HCEC 1CT (cell line): ENCODE measurements around the gene UBL4A.
A peak's percentile ranks its signal among the peaks of the same experiment; 100 is the strongest.

Experiments
- DNase-seq: peaks from one replicate; pipeline ENCODE4 v3.0.0-alpha.2; 2017

Gene UBL4A

GRCh38 chrX:154486396-154487207, at the start of gene UBL4A:
UBL4A (minus strand) TSS chrX:154486615; CDS start chrX:154486584, 31 bp downstream.
- DNase-seq: peak; percentile 38

- no peak for DNase-seq
Observed at GRCh38 chrX:154535892-154536291, 49.5 kb upstream of the UBL4A start.

- peak; percentile 61 for DNase-seq
Observed at GRCh38 chrX:154534526-154535322, 48.3 kb upstream of the UBL4A start.

GRCh38 chrX:154532690-154533089, 46.3 kb upstream of the UBL4A start:
- DNase-seq: no peak

GRCh38 chrX:154531626-154532025, 45.2 kb upstream of the UBL4A start:
- no peak for DNase-seq

- no peak for DNase-seq
Observed at GRCh38 chrX:154530286-154530685, 43.9 kb upstream of the UBL4A start.

- DNase-seq: peak; percentile 74
Observed at GRCh38 chrX:154529206-154529612, 42.8 kb upstream of the UBL4A start.

GRCh38 chrX:154526901-154527675, 40.7 kb upstream of the UBL4A start:
- DNase-seq: peak; percentile 64

GRCh38 chrX:154525606-154526490, 39.4 kb upstream of the UBL4A start:
- no peak for DNase-seq

- no peak for DNase-seq
Observed at GRCh38 chrX:154519389-154519788, 33.0 kb upstream of the UBL4A start.

- DNase-seq: no peak
Observed at GRCh38 chrX:154517101-154517781, 30.8 kb upstream of the UBL4A start.

GRCh38 chrX:154516656-154517100, 30.3 kb upstream of the UBL4A start:
- DNase-seq: peak; percentile 25

- peak; percentile 87 for DNase-seq
Observed at GRCh38 chrX:154515966-154516655, 29.7 kb upstream of the UBL4A start, which contains the start of gene FAM3A. FAM3A (minus strand) TSS chrX:154516232; CDS start chrX:154515772, 460 bp downstream.

GRCh38 chrX:154515090-154515965, 28.9 kb upstream of the UBL4A start:
- no peak for DNase-seq

- no peak for DNase-seq
Observed at GRCh38 chrX:154513716-154514115, 27.3 kb upstream of the UBL4A start.

GRCh38 chrX:154512879-154513553, 26.6 kb upstream of the UBL4A start:
- no peak for DNase-seq

- DNase-seq: no peak
Observed at GRCh38 chrX:154511761-154512160, 25.3 kb upstream of the UBL4A start.

GRCh38 chrX:154509455-154509854, 23.0 kb upstream of the UBL4A start:
- no peak for DNase-seq

GRCh38 chrX:154508384-154508745, 21.9 kb upstream of the UBL4A start:
- DNase-seq: no peak
